PC-3 (cell line): ENCODE results near the gene KXD1. TPM values are rescaled to one million over a fixed set of nuclear protein-coding genes. Genes with fewer than 3 reads are reported as not detected.

ENCODE experiments used
- ATAC-seq: fragments of 200-7000 bp; cut with Tn5 transposase; 2 replicates; pipeline ENCODE4 v1.9.1; 2020; ENCODE audit warnings: mild to moderate bottlenecking, moderate library complexity
- BruUV-seq: library from RNA; stranded (reverse); fragments of 400-500 nt; replicated peaks from 2 replicates; lab custom pipeline; 2021; lab: Mats Ljungman, UMichigan
- CTCF ChIA-PET: fragments of 300-600 bp; sonication (Branson Sonifier 250); formaldehyde crosslinking; loops from one replicate; lab custom pipeline; 2022; ENCODE audit warnings: antibody characterized with exemption; lab: Charles Lee
- POLR2A ChIA-PET: fragments of 300-600 bp; sonication (Branson Sonifier 250); formaldehyde crosslinking; loops from one replicate; lab custom pipeline; 2022; ENCODE audit warnings: antibody characterized with exemption; ENCODE audit not compliant: unreplicated experiment; lab: Charles Lee
- DNase-seq: peaks from one replicate; pipeline ENCODE4 v3.0.0-alpha.2; 2015
- H2AFZ ChIP-seq: fragments of 300-600 bp; sonication (generic); 2 replicates; pipeline ENCODE4 v1.6.0; 2016; ENCODE audit warnings: antibody characterized with exemption, low read length
- H3F3A ChIP-seq: fragments of 300-600 bp; sonication (generic); one replicate; pipeline ENCODE4 v1.6.0; 2017; ENCODE audit warnings: antibody characterized with exemption, low read length, control low read depth, mild to moderate bottlenecking; ENCODE audit not compliant: unreplicated experiment
- H3K27ac ChIP-seq: fragments of 300-600 bp; sonication (generic); 2 replicates; pipeline ENCODE4 v1.5.1; 2016; ENCODE audit warnings: mild to moderate bottlenecking, low read length
- H3K27me3 ChIP-seq: fragments of 300-600 bp; sonication (generic); 2 replicates; pipeline ENCODE4 v1.6.1; 2016; ENCODE audit warnings: low read length, mixed read lengths
- H3K36me3 ChIP-seq: fragments of 300-600 bp; sonication (generic); 2 replicates; pipeline ENCODE4 v1.6.1; 2016; ENCODE audit warnings: low read depth, mixed run types, low read length, mixed read lengths
- H3K4me1 ChIP-seq: fragments of 300-600 bp; sonication (generic); 2 replicates; pipeline ENCODE4 v1.5.1; 2016; ENCODE audit warnings: low read length; ENCODE audit not compliant: insufficient read depth
- H3K4me2 ChIP-seq: fragments of 300-600 bp; sonication (generic); 2 replicates; pipeline ENCODE4 v1.6.0; 2016; ENCODE audit warnings: low read length
- H3K4me3 ChIP-seq: fragments of 300-600 bp; sonication (generic); 2 replicates; pipeline ENCODE4 v1.5.1; 2016; ENCODE audit warnings: mild to moderate bottlenecking, low read length, mixed read lengths
- H3K79me2 ChIP-seq: fragments of 300-600 bp; sonication (generic); 2 replicates; pipeline ENCODE4 v1.6.1; 2017; ENCODE audit warnings: low read length, mixed read lengths
- H3K9ac ChIP-seq: fragments of 300-600 bp; sonication (generic); 2 replicates; pipeline ENCODE4 v1.6.0; 2016; ENCODE audit warnings: mild to moderate bottlenecking, low read length
- H3K9me2 ChIP-seq: fragments of 300-600 bp; sonication (generic); replicated peaks from 2 replicates; pipeline ENCODE4 v1.6.1; 2016; ENCODE audit warnings: mixed run types, low read length, mixed read lengths
- H3K9me3 ChIP-seq: fragments of 300-600 bp; sonication (generic); 2 replicates; pipeline ENCODE4 v1.6.1; 2016; ENCODE audit warnings: low read length, mixed read lengths
- H4K20me1 ChIP-seq: fragments of 300-600 bp; sonication (generic); 2 replicates; pipeline ENCODE4 v1.6.1; 2016; ENCODE audit warnings: low read length, mixed read lengths
- CTCF ChIP-seq: fragments of 300-600 bp; sonication (generic); conservative IDR thresholded peaks from 2 replicates; pipeline ENCODE4 v1.5.1; 2017; ENCODE audit warnings: antibody characterized with exemption, low read depth, mild to moderate bottlenecking, low read length
- EZH2 ChIP-seq: fragments of 300-600 bp; sonication (generic); IDR thresholded peaks from one replicate; pipeline ENCODE4 v1.6.1; 2017; ENCODE audit warnings: antibody characterized with exemption, mild to moderate bottlenecking, low read length; ENCODE audit not compliant: unreplicated experiment
- EZH2phosphoT487 ChIP-seq: fragments of 300-600 bp; sonication (generic); IDR thresholded peaks from 2 replicates; pipeline ENCODE4 v1.6.1; 2018; ENCODE audit warnings: mild to moderate bottlenecking, antibody characterized with exemption, low read length, borderline replicate concordance
- intact Hi-C: fragments of 100-400 bp; cut with micrococcal nuclease; formaldehyde crosslinking; loops from 2 replicates; pipeline ENCODE4 v1.9.0; 2023
- total RNA-seq: library from RNA; depleted of rRNA; stranded (reverse); fragments of >200 nt; gene quantifications from 2 replicates; pipeline ENCODE4 v1.2.3, GENCODE V29; 2014

The KXD1 gene
- total RNA-seq, 1 experiment from 2014 or later: 137 TPM

GRCh38 chr19:18612051-18612771 is 54.5 kb downstream of the KXD1 start:
- peaks cover 74% of the 10 kb centered on the region for H3K27me3 ChIP-seq

GRCh38 chr19:18612772-18613588 is 55.3 kb downstream of the KXD1 start, which contains the start of gene TMEM59L:
TMEM59L (plus strand) TSS chr19:18612870; CDS start chr19:18612959, 89 bp downstream.
- Histone ChIP-seq H2AFZ (no peak within 1 kb of the TSS), H3K9ac (no peak within 1 kb of the TSS), H3K27me3 (peaks cover 66% of the 10 kb centered on the region), H3K4me1 (peaks cover 9% of the 10 kb centered on the region; the same call in 1 of the 2 replicates), H4K20me1 (no peaks in the 10 kb centered on the region), H3K27ac (no peak within 1 kb of the TSS), H3K79me2 (no peaks in the 10 kb centered on the region), H3K9me3 (no peaks in the 10 kb centered on the region), H3F3A (peaks cover 5% of the 10 kb centered on the region), H3K36me3 (no peaks in the 10 kb centered on the region), H3K9me2 (no peaks in the 10 kb centered on the region), H3K4me3 (peak within 1 kb of the TSS; percentile 42; the same call in 1 of the 2 replicates), H3K4me2 (peak within 1 kb of the TSS; percentile 56)
- DNase-seq: no peak
- POLR2A ChIA-PET: no interaction called here
- CTCF ChIA-PET: interaction anchor here (0.6 kb wide), 1 partner anchor 828 kb away, joined by 3 read pairs; no protein-coding TSS in a partner anchor
- BruUV-seq: no TSS peak
- intact Hi-C loops: no loop called here
- no peak for ATAC-seq
- TF ChIP-seq EZH2phosphoT487 (0 out of 2 replicates have a peak, but pooled peaks have one; percentile 34), CTCF (no peak)

More at GRCh38 chr19:18612051-18612771, 54.5 kb downstream of the KXD1 start:
- intact Hi-C loops: no loop called here
- ChIA-PET CTCF (no interaction called here), POLR2A (no interaction called here)
- Histone ChIP-seq H3K4me2 (peak overlapping the region; percentile 56), H2AFZ (no peak overlapping the region), H3K9ac (no peak overlapping the region), H3K27ac (no peak overlapping the region), H3F3A (peaks cover 5% of the 10 kb centered on the region), H3K4me3 (peak overlapping the region; percentile 42; the same call in 1 of the 2 replicates), H4K20me1 (no peaks in the 10 kb centered on the region), H3K36me3 (no peaks in the 10 kb centered on the region), H3K4me1 (peaks cover 9% of the 10 kb centered on the region; the same call in 1 of the 2 replicates), H3K9me3 (no peaks in the 10 kb centered on the region), H3K9me2 (no peaks in the 10 kb centered on the region), H3K79me2 (no peaks in the 10 kb centered on the region)
- BruUV-seq: no TSS peak
- ATAC-seq: no peak
- no peak for TF ChIP-seq CTCF
- TF ChIP-seq EZH2: peak; percentile 79
- 0 out of 2 replicates have a peak, but pooled peaks have one; percentile 17 for TF ChIP-seq EZH2phosphoT487
- DNase-seq: no peak
